ENCODE measurements around the gene TRAK1.

TRAK1 gene

DNA sequence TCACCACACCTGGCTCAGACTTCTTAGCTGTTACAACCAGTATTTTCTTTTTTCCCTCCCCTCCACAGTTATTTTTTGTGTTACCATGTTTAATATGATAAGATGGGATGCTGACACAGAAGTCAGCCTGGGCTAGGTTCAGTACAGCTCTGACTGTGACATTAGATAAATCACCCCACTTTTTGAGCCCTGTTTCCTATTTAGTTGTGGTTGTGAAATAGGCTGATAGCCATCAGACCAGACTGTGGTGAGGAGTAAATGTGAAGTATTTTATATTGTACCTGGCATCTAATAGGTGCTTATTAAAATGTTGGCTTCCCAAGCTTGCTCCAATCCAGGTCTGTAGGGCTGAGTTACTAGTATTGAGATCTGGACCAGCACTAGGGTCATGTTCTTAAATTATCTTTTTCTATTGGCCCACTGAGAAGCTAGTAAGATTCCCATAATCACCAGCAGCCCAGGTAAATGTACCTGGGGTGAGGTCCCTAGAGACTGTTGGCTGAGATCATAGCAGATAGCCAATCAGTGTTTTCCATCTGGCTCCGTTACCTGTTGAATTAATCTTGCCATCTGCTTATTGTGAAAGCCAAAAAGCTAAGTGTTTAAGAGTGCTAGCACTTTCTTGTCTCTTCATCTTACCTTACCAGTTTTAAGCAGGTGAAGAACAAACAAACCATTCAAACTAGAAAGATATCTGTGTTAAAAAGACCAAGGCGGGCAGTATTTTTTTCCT, 113.9 kb downstream of the TRAK1 start:
- no peak for TF ChIP-seq CTCF (IDR thresholded peaks at IDR 0.05; ENCODE audit: low read length, missing control alignments)
- no peak for DNase-seq (ENCODE audit: low read depth)
- H3K4me3 ChIP-seq (replicated peaks; ENCODE audit: low read depth, low read length): no peak overlapping the region

GRCh38 chr3:42205800-42206514, 114.8 kb downstream of the TRAK1 start:
- no peak overlapping the region for H3K4me3 ChIP-seq (replicated peaks; ENCODE audit: low read depth, low read length)
- TF ChIP-seq CTCF (IDR thresholded peaks at IDR 0.05; ENCODE audit: low read length, missing control alignments): no peak
- DNase-seq (ENCODE audit: low read depth): no peak

- H3K4me3 ChIP-seq (replicated peaks; ENCODE audit: low read depth, low read length): no peak overlapping the region
- DNase-seq (ENCODE audit: low read depth): no peak
- TF ChIP-seq CTCF (IDR thresholded peaks at IDR 0.05; ENCODE audit: low read length, missing control alignments): no peak
Measured at GRCh38 chr3:42209917-42210316, 118.8 kb downstream of the TRAK1 start.

- H3K4me3 ChIP-seq (replicated peaks; ENCODE audit: low read depth, low read length): no peak overlapping the region
- no peak for TF ChIP-seq CTCF (IDR thresholded peaks at IDR 0.05; ENCODE audit: low read length, missing control alignments)
- no peak for DNase-seq (ENCODE audit: low read depth)
Measured at GRCh38 chr3:42210726-42211125, 119.6 kb downstream of the TRAK1 start.

DNA sequence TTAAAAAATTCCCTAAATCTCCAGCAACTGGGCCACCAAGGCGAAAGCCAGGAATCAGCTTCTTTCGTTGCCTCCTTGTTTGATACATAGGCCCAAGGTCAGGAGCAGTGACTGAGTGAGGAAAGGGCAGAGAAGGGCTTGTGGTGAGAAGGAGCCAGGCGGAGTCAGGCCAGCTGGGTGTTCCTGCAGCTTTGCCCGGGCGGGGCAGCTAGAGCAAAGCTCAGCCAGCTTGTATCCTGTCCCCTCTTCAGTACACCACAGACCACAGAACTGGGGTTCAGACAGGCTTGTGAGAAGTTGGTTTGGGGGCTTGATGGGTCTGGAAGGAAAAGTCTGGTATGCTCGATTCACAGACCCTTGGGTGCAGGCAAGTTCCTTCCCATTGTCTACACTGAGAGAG, 122.3 kb downstream of the TRAK1 start:
- TF ChIP-seq CTCF (IDR thresholded peaks at IDR 0.05; ENCODE audit: low read length, missing control alignments): no peak
- no peak for DNase-seq (ENCODE audit: low read depth)
- H3K4me3 ChIP-seq (replicated peaks; ENCODE audit: low read depth, low read length): no peak overlapping the region

GRCh38 chr3:42214064-42214463, 122.9 kb downstream of the TRAK1 start:
- TF ChIP-seq CTCF (IDR thresholded peaks at IDR 0.05; ENCODE audit: low read length, missing control alignments): no peak
- no peak for DNase-seq (ENCODE audit: low read depth)
- H3K4me3 ChIP-seq (replicated peaks; ENCODE audit: low read depth, low read length): no peak overlapping the region

Measured in fibroblast of pulmonary artery (primary cell).